HepG2 (cell line): Measurements from ENCODE around the gene C2orf81. TPM values are rescaled to one million over a fixed set of nuclear protein-coding genes. Genes with fewer than 3 reads are reported as not detected.
A peak's percentile ranks its signal among the peaks of the same experiment; 100 is the strongest.

Experiments
- ATF1 ChIP-seq: IDR thresholded peaks from 2 replicates; pipeline ENCODE4 v1.6.1; 2016; ENCODE audit warnings: mild to moderate bottlenecking, control low read depth
- FOXA3 ChIP-seq: IDR thresholded peaks from 2 replicates; pipeline ENCODE4 v1.6.1; 2016; ENCODE audit warnings: missing genetic modification reagents, missing compliant biosample characterization
- GATA4 ChIP-seq: sonication (generic); IDR thresholded peaks from 2 replicates; pipeline ENCODE4 v1.6.1; 2016; ENCODE audit warnings: antibody characterized with exemption, low read depth, borderline replicate concordance
- GMEB2 ChIP-seq: IDR thresholded peaks from 2 replicates; pipeline ENCODE4 v1.6.1; 2016; ENCODE audit warnings: missing biosample characterization, missing genetic modification reagents, low read depth
- PCBP2 ChIP-seq: fragments of 200-400 bp; formaldehyde crosslinking; optimal IDR thresholded peaks from 2 replicates; pipeline ENCODE3; 2018; ENCODE audit warnings: low read length, low read depth; ENCODE audit not compliant: poor library complexity, severe bottlenecking
- PLRG1 ChIP-seq: fragments of 450-650 bp; conservative IDR thresholded peaks from 2 replicates; pipeline ENCODE4 v1.6.1; 2016
- POLR2A ChIP-seq, 2 experiments: IDR thresholded peaks; 2 replicates each; pipeline ENCODE4 v1.6.1; 2011; ENCODE audit warnings: low read depth in 2 of 2, low read length in 2 of 2, mild to moderate bottlenecking in 1 of 2, moderate library complexity in 1 of 2; ENCODE audit not compliant: insufficient read depth in 1 of 2
- PRPF4 ChIP-seq: fragments of 200-400 bp; formaldehyde crosslinking; IDR thresholded peaks from 2 replicates; pipeline ENCODE4 v1.6.1; 2016; ENCODE audit warnings: low read length, low read depth; ENCODE audit not compliant: poor library complexity, severe bottlenecking
- RAD21 ChIP-seq: fragments of 450-650 bp; formaldehyde crosslinking; IDR thresholded peaks from 2 replicates; pipeline ENCODE4 v1.5.0; 2020; ENCODE audit warnings: mild to moderate bottlenecking
- RBFOX2 ChIP-seq: fragments of 200-400 bp; formaldehyde crosslinking; IDR thresholded peaks from 2 replicates; pipeline ENCODE4 v1.6.1; 2017; ENCODE audit warnings: low read depth, mild to moderate bottlenecking, low read length
- RBM22 ChIP-seq: fragments of 200-400 bp; formaldehyde crosslinking; optimal IDR thresholded peaks from 2 replicates; pipeline ENCODE3; 2017; ENCODE audit warnings: mild to moderate bottlenecking, low read length, moderate library complexity
- RXRB ChIP-seq: IDR thresholded peaks from 2 replicates; pipeline ENCODE4 v1.6.1; 2016; ENCODE audit warnings: borderline replicate concordance, missing genetic modification reagents, missing compliant biosample characterization
- SAP130 ChIP-seq: IDR thresholded peaks from 2 replicates; pipeline ENCODE4 v1.6.1; 2016; ENCODE audit warnings: low read depth
- SMC3 ChIP-seq: IDR thresholded peaks from 2 replicates; pipeline ENCODE4 v1.6.1; 2011; ENCODE audit warnings: low read length, improper control_type of control experiment
- ZNF205 ChIP-seq: IDR thresholded peaks from 2 replicates; pipeline ENCODE4 v1.6.1; 2018; ENCODE audit warnings: missing biosample characterization, missing genetic modification reagents
- ZNF281 ChIP-seq: sonication (generic); formaldehyde crosslinking; IDR thresholded peaks from 2 replicates; pipeline ENCODE4 v1.4.0; 2020; ENCODE audit warnings: missing genetic modification reagents, borderline replicate concordance
- ZNF350 ChIP-seq: sonication (generic); formaldehyde crosslinking; IDR thresholded peaks from 2 replicates; pipeline ENCODE4 v1.4.0; 2020; ENCODE audit warnings: mild to moderate bottlenecking, low read depth, missing genetic modification reagents, borderline replicate concordance
- ZNF446 ChIP-seq: sonication (generic); formaldehyde crosslinking; IDR thresholded peaks from 2 replicates; pipeline ENCODE4 v1.5.0; 2020; ENCODE audit warnings: mild to moderate bottlenecking, missing genetic modification reagents
- ZNF713 ChIP-seq: sonication (generic); formaldehyde crosslinking; IDR thresholded peaks from 2 replicates; pipeline ENCODE4 v1.4.0; 2020; ENCODE audit warnings: mild to moderate bottlenecking, missing genetic modification reagents
- polyA plus RNA-seq, 8 experiments: library from polyadenylated mRNA; depleted of rRNA in 3 of 8; stranded (reverse) in 7 of 8; unstranded in 1 of 8; fragments of >200 nt; fragmentation: Illumina TruSeq in 4 of 8; extraction: Trizol in 4 of 8; gene quantifications; 2 replicates each; pipeline versions ENCODE4 v1.2.1 to v1.2.3, GENCODE V29; 2011 to 2016; ENCODE audit warnings: low read depth in 4 of 8, missing spikeins in 1 of 8, mixed read lengths in 1 of 8; ENCODE audit not compliant: insufficient read depth in 1 of 8
- total RNA-seq, 5 experiments: library from RNA; depleted of rRNA; stranded (reverse); fragments of >200 nt; fragmentation: Illumina TruSeq; extraction: Trizol; gene quantifications; 2 replicates each; pipeline ENCODE4 v1.2.3, GENCODE V29; 2016; ENCODE audit warnings: low read depth in 1 of 5
- TF ChIP-seq, protein P1 (sequence below): sonication (generic); formaldehyde crosslinking; IDR thresholded peaks from 2 replicates; pipeline ENCODE4 v1.8.0; 2022; ENCODE audit warnings: missing genetic modification reagents, mild to moderate bottlenecking, moderate library complexity, borderline replicate concordance
- TF ChIP-seq, protein P2 (sequence below): sonication (generic); formaldehyde crosslinking; IDR thresholded peaks from 2 replicates; pipeline ENCODE4 v1.4.0; 2020; ENCODE audit warnings: missing genetic modification reagents, borderline replicate concordance

Gene C2orf81
- total and polyA plus RNA-seq, 2 of the 13 experiments (the other 11 are each of a cell fraction or from before 2014, with no cell fraction given): 0.15 to 0.17 TPM

GRCh38 chr2:74438248-74438647 lies 16.8 kb upstream of the C2orf81 start (continued):
- TF ChIP-seq SMC3 (peak; percentile 0; the same call in 1 of the 2 replicates), POLR2A (IDR thresholded peaks at IDR 0.05; ENCODE audit: insufficient read depth in 1 of 2, low read depth in 2 of 2, low read length in 2 of 2) (0 out of 4 replicates have a peak, but pooled peaks of 1 of the 2 experiments have one; percentile 7), SAP130 (no peak), ZNF205 (no peak), RBFOX2 (peak; percentile 45; the same call in 1 of the 2 replicates), GMEB2 (CRISPR knock-in tag) (no peak), PLRG1 (no peak), ZNF446 (no peak), PRPF4 (no peak), PCBP2 (no peak), RXRB (CRISPR knock-in tag) (no peak), ZNF350 (CRISPR knock-in tag) (no peak), ZNF713 (CRISPR knock-in tag) (no peak), GATA4 (no peak), ATF1 (CRISPR knock-in tag) (no peak), RAD21 (CRISPR knock-in tag) (0 out of 2 replicates have a peak, but pooled peaks have one; percentile 15), ZNF281 (CRISPR knock-in tag) (no peak), FOXA3 (CRISPR knock-in tag) (no peak), RBM22 (peak; percentile 11)
- TF ChIP-seq, protein P1, sequence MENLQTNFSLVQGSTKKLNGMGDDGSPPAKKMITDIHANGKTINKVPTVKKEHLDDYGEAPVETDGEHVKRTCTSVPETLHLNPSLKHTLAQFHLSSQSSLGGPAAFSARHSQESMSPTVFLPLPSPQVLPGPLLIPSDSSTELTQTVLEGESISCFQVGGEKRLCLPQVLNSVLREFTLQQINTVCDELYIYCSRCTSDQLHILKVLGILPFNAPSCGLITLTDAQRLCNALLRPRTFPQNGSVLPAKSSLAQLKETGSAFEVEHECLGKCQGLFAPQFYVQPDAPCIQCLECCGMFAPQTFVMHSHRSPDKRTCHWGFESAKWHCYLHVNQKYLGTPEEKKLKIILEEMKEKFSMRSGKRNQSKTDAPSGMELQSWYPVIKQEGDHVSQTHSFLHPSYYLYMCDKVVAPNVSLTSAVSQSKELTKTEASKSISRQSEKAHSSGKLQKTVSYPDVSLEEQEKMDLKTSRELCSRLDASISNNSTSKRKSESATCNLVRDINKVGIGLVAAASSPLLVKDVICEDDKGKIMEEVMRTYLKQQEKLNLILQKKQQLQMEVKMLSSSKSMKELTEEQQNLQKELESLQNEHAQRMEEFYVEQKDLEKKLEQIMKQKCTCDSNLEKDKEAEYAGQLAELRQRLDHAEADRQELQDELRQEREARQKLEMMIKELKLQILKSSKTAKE: no peak
- TF ChIP-seq, protein P2, sequence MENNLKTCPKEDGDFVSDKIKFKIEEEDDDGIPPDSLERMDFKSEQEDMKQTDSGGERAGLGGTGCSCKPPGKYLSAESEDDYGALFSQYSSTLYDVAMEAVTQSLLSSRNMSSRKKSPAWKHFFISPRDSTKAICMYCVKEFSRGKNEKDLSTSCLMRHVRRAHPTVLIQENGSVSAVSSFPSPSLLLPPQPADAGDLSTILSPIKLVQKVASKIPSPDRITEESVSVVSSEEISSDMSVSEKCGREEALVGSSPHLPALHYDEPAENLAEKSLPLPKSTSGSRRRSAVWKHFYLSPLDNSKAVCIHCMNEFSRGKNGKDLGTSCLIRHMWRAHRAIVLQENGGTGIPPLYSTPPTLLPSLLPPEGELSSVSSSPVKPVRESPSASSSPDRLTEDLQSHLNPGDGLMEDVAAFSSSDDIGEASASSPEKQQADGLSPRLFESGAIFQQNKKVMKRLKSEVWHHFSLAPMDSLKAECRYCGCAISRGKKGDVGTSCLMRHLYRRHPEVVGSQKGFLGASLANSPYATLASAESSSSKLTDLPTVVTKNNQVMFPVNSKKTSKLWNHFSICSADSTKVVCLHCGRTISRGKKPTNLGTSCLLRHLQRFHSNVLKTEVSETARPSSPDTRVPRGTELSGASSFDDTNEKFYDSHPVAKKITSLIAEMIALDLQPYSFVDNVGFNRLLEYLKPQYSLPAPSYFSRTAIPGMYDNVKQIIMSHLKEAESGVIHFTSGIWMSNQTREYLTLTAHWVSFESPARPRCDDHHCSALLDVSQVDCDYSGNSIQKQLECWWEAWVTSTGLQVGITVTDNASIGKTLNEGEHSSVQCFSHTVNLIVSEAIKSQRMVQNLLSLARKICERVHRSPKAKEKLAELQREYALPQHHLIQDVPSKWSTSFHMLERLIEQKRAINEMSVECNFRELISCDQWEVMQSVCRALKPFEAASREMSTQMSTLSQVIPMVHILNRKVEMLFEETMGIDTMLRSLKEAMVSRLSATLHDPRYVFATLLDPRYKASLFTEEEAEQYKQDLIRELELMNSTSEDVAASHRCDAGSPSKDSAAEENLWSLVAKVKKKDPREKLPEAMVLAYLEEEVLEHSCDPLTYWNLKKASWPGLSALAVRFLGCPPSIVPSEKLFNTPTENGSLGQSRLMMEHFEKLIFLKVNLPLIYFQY: no peak
